Ammon's horn (tissue), 1 donor: ENCODE data around the gene IGF1R.

Experiments used
- DNase-seq: peaks from one replicate; pipeline ENCODE4 v3.0.0-alpha.2; 2016; ENCODE audit warnings: low spot score

Gene IGF1R

DNA sequence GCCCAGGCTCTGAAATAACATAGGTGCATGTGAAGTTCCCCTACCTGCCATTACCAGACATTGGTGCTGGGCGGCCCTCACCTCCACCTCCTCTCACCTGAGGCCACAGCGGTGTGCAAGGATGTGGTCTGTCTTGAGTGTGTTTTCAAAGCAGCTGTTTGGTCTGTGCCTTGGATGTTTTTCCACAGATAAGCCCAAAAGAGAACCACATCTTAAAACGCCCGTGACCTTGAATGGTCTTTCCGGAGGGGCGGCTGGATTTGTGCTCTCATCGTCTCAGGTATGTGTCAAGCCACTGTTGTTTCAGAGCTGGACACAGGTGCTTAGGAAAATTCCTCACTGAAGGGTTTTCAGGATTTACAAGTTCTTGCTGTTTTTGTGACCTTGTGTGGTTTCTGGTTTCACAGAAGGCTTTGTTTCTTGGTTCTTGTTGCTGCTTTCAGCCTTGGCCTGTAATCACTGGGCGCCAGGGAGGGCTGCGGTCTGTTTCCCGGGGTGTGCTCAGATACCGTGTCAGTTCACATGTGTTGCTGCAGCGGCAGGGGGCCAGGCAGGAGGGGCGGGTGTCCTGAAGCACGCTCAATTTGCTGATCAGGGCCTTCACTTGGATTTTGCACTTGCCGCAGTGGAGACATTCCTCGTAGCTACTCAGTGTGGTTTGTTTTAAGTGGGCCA is 128.4 kb downstream of the IGF1R start:
- no peak for DNase-seq

GRCh38 chr15:98777426-98777825 is 129.1 kb downstream of the IGF1R start:
- DNase-seq, result no peak

DNA sequence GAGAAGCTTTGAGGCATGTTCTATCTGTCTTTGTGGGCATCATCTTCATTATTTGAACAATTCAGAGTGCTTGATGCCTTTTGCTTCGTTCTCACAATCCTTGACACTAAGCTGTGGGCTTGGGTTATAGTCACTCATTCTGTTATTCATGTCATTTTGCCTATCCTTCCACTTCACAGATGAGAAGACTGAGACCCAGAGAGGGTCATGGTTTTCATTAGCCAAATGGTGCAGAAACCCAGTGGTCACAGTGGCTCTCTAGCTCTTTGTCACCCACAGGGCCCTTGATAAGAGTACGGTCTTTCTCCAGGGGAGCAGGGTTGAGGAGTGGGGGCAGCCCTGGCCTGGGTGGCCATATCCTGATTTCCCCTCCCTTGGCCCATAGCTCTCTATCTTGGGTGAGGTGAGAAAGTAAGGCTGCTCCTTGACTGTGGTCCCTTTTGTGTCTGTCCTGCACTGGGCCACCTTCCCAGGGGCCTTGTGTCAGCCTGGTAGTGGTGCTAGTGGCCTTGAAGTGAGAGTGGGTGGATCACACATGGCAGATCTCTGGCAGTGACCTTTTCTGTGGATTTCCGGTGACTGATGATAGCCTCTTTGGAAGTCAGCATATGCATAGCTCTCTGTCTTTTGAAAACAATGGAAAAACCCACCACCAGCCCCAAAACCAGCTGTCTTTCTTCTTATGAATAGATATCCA is 130.1 kb downstream of the IGF1R start:
- DNase-seq, result no peak

- DNase-seq, result no peak
Observed at GRCh38 chr15:98778960-98779359, 130.6 kb downstream of the IGF1R start.

GRCh38 chr15:98779463-98780071 is 131.2 kb downstream of the IGF1R start:
- peak; percentile 84 for DNase-seq

DNA sequence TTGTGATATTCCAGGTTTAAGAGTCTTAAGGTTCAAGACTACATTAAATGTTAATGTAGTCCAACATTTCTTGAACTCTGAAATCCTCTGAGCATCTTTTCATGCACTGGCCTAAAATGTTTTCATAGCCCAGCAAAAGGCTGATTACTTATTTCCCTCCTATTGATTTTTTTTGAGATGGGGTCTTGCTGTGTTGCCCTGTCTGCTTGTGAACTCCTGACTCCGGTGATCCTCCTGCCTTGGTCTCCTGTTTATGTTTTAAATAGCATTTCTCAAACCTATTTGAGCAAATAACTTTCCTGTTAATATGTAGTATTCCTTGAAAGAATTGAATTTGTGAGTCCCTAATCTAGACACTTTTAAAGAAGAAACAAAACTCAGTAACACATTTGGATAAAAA is 133.5 kb downstream of the IGF1R start:
- no peak for DNase-seq

GRCh38 chr15:98782801-98783200 is 134.5 kb downstream of the IGF1R start:
- no peak for DNase-seq

DNA sequence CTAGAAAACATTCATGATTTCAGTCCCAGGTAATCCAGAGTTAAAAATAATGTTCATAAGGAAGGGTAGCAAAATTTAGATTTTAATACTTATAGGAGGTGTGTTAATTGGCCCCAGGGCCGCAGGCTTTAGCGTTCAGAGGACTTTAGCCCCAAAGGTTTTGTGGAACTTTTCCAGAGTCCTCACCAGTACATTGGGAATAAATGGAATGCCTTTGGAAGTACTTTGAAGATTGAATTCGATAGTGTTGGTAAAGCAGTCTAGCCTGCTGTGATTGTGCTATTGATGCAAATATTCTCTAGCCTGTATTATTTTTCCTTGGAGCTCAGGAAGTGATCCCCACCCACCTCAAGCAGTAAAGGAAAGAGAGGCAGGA is 137.1 kb downstream of the IGF1R start:
- no peak for DNase-seq

- DNase-seq, result no peak
Observed at GRCh38 chr15:98785807-98786621, 137.7 kb downstream of the IGF1R start.

GRCh38 chr15:98786717-98787116 is 138.4 kb downstream of the IGF1R start:
- DNase-seq, result no peak

DNA sequence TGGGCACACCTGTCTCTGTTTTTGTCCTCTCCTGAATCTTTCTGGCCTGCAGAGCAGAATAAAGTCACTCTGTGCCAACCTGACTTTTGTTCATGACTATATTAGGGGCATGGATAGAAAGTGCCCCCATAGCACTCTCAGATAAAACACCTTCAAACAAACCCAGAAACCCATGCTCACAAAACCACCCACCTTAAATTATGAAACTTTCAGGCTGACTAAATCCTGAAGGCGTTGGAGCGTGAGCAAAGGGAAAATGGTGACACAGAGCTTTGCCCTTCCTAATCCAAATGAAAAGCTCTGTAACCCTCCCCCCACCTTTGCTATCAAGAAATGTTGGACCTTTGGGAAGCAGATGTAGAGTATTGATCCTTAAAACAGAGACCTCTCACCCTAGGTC is 138.9 kb downstream of the IGF1R start:
- no peak for DNase-seq

DNA sequence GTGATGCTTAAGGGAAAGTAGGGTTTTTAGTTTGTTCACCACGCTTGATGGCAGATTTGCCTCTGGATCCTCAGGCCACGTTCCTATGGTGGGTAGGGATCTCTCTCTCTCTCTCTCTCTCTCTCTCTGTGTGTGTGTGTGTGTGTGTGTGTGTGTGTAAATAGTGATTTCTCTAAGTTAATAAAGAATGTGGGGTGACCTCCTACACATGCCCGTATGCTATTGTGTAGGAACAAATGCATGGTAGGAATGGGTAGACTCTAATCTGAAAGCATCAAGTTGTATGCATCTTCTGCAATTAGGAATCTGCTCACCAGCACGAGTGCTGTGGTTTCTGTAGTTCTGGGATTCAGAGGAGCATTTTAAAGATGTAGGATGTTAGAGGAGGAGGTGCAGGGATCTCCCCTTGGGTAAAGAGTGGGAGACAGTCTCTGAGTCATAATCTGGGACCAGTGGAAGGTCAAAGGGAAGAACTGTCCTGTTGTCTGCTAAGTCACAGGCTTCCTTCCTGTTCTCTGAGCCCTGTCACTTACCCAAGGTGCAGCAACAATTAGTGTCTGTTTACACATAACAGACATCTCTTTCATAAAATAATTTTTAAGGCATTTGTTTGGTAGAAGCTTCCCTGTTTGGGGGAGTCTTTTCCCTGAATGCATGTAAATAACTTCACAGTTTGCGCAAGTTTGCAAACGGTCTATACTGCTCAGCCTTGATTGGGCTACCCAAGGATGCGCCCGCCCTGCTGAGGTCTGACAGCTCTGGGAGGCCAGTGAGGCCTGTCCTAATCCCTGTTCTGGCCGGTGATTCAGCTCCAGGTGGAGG is 139.8 kb downstream of the IGF1R start:
- no peak for DNase-seq

GRCh38 chr15:98789020-98789419 is 140.7 kb downstream of the IGF1R start:
- no peak for DNase-seq

DNA sequence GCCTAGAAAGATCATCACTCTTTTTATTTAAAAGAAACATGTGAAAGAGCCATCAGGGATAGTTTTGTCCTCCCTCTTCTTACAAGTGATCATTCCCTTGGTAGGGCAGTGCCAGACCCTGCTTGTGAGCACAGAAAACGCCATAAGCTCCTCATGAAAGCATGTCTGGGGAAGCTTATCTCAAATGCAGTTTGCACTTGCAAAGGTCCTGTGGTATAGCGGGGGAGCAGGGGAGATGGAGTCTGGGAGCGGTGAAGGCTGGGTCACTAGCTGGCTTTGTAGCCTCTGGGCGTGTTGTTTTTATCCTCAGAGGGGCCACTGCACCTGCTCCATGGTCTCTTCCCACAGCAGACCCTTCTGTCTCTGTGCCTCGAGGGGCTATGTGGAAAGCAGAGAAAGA is 141.9 kb downstream of the IGF1R start:
- no peak for DNase-seq

DNA sequence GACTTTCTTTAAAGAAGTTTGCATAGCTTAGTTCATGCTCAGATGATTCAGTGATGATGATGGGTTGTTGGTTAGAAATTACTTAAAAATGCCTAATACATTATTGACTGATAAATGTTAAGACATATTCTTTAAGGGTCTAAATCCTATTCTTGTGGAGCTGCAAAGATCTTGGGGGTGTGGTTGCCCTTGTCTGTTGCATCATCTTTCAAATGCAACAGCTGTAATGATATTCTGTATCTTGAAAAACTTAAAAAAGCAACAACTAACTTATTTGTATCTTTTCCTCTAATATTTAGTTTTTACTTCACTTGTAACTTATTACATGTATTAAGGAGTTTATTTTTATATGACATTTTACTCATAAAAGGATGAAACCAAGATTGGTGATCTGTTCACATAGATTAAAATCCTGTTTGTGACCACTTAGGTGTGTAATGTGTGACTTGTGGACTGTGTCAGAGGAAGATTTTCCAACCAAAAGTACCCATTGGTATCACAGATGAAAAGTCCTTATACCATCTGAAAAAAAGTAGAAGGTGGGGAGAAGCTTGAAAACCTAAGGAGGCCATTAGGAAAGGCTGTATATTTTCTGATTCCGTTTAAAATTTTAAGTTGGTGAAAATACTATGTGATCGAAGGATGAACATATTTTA is 142.8 kb downstream of the IGF1R start:
- no peak for DNase-seq

GRCh38 chr15:98792117-98792516 is 143.8 kb downstream of the IGF1R start:
- DNase-seq, result no peak

DNA sequence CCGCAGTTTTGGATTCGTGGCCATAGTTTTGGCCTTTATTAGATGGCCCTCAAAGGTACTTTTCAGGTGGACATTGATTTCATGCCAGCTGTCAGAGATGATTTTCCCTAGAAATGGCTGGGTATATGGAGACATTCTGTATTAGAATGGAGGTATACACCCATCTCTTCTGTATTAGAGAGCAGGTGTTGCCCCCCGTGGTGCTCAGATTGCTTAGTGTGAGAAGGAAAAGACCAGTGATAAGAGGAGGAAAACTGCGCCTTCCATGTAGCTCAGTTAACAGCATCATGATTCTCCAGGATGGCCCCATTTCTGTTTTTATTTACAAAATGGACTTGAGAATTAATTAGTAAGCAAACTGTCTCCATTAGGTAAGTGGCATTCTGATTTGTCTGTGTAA is 145.9 kb downstream of the IGF1R start:
- DNase-seq, result no peak

DNA sequence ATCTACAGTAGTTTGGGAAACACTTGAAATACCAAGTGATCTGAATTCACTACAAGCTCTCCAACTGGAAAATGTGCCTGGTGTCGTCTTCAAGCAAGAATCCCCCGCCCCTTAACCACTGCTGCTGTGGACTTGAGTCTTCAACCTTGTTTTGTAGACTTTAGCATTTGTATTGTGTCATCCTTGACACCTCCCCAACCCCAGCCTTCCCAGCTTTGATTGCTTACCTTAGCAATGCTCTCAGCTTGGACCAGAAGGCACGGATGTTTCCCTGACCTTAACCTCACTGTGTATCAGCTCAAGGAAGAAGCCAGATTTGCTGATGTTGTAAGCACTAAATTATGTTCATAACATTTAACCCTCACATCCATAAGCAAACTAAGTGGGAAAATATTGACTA is 146.4 kb downstream of the IGF1R start:
- DNase-seq, result no peak

DNA sequence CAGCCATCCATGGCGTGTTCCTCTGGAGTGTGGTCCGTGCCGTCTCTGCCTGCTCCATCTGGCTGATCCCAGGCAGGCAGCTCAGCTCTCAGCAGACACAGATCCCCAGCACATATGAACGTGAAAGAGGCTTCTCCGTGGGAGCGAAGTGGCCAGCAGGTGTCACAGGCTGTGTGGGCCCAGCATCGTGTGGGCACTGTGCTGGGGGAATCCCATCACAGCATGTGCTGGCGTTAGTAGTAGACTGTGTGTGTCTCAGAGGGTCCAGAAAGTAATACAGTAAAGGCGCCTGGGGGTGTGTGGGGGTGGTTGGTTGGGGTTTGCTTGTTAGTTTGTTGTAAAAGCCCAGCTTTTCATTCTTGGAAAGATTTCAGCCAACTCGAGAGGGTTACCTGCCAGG is 147.6 kb downstream of the IGF1R start:
- DNase-seq, result no peak

- no peak for DNase-seq
Observed at GRCh38 chr15:98796685-98797357, 148.5 kb downstream of the IGF1R start.
